Ascending aorta (tissue), 2 donors: ENCODE results near the gene XPC. TPM values are rescaled to one million over a fixed set of nuclear protein-coding genes. Genes with fewer than 3 reads are reported as not detected.
"Not testable (repeated sequence)": the region's sequence is repeated elsewhere in the genome, so short reads cannot be mapped to it uniquely, and the experiment has no call there.

Experiments
- DNase-seq, 2 donors: peaks; one replicate each; pipeline ENCODE4 v3.0.0-alpha.2; 2019; ENCODE audit warnings: low spot score in 2 of 2
- H3K27ac ChIP-seq, 2 donors: fragments of 200-600 bp; sonication (generic); one replicate each; pipeline ENCODE4 v1.5.1; 2016 to 2017; ENCODE audit warnings: mild to moderate bottlenecking in 1 of 2
- H3K27me3 ChIP-seq: fragments of 200-600 bp; sonication (generic); one replicate; pipeline ENCODE4 v1.5.1; 2017
- H3K36me3 ChIP-seq, 2 donors: fragments of 200-600 bp; sonication (generic); one replicate each; pipeline ENCODE4 v1.5.1; 2016
- H3K4me1 ChIP-seq, 2 donors: fragments of 200-600 bp; sonication (generic); one replicate each; pipeline ENCODE4 v1.5.1; 2016 to 2017; ENCODE audit warnings: mild to moderate bottlenecking in 1 of 2
- H3K4me3 ChIP-seq, 2 donors: fragments of 200-600 bp; sonication (generic); one replicate each; pipeline ENCODE4 v1.5.1; 2016 to 2017; ENCODE audit warnings: mild to moderate bottlenecking in 1 of 2
- H3K9me3 ChIP-seq, 2 donors: fragments of 200-600 bp; sonication (generic); one replicate each; pipeline ENCODE4 v1.5.1; 2016
- CTCF ChIP-seq, 3 experiments: fragments of 200-600 bp in 2 of 3; fragments of 450-650 bp in 1 of 3; sonication (generic) in 2 of 3; IDR thresholded peaks; one replicate each; pipeline ENCODE4 v1.5.1; 2016 to 2019; ENCODE audit warnings: antibody characterized with exemption in 3 of 3, mild to moderate bottlenecking in 1 of 3, moderate library complexity in 1 of 3
- intact Hi-C: fragments of 100-400 bp; cut with DNase I; formaldehyde crosslinking; loops from one replicate; pipeline ENCODE4 v1.15.1; 2023
- total RNA-seq: library from RNA; depleted of rRNA; stranded (reverse); fragments of >200 nt; gene quantifications from one replicate; pipeline ENCODE4 v1.1.0, GENCODE V29; 2016

XPC gene
- total RNA-seq, 1 donor from 2014 or later: 48.9 TPM

GRCh38 chr3:14113965-14114635 is 64.3 kb downstream of the XPC start:
- DNase-seq: no peak
- H3K4me1 ChIP-seq: no peaks in the 10 kb centered on the region
- no peak for TF ChIP-seq CTCF (IDR thresholded peaks at IDR 0.05)
- H3K36me3 ChIP-seq: peaks cover 31 to 48% of the 10 kb centered on the region in 2 donors
- intact Hi-C loops: no loop called here
- no peak overlapping the region for H3K27ac ChIP-seq
- no peaks in the 10 kb centered on the region for H3K9me3 ChIP-seq
- H3K4me3 ChIP-seq: no peak overlapping the region
- no peaks in the 10 kb centered on the region for H3K27me3 ChIP-seq

GRCh38 chr3:14110699-14111098 is 67.7 kb downstream of the XPC start:
- H3K36me3 ChIP-seq: peaks cover 28 to 42% of the 10 kb centered on the region in 2 donors

GRCh38 chr3:14109821-14110220 is 68.6 kb downstream of the XPC start:
- intact Hi-C loops, H3K27ac ChIP-seq, H3K27me3 ChIP-seq, H3K4me1 ChIP-seq, DNase-seq, H3K4me3 ChIP-seq, H3K9me3 ChIP-seq: not testable (repeated sequence)
- peaks cover 23 to 33% of the 10 kb centered on the region in 2 donors for H3K36me3 ChIP-seq

More at GRCh38 chr3:14110699-14111098, 67.7 kb downstream of the XPC start:
- no peak for DNase-seq
- H3K27me3 ChIP-seq: no peaks in the 10 kb centered on the region
- no peak overlapping the region for H3K4me3 ChIP-seq
- no peak overlapping the region for H3K27ac ChIP-seq
- no peak for TF ChIP-seq CTCF (IDR thresholded peaks at IDR 0.05)
- intact Hi-C loops: no loop called here
- H3K4me1 ChIP-seq: no peaks in the 10 kb centered on the region
- no peaks in the 10 kb centered on the region for H3K9me3 ChIP-seq

- no peak for TF ChIP-seq CTCF (IDR thresholded peaks at IDR 0.05)
- intact Hi-C loops: no loop called here
- Histone ChIP-seq H3K4me3 (no peak overlapping the region), H3K27me3 (no peaks in the 10 kb centered on the region), H3K4me1 (no peaks in the 10 kb centered on the region), H3K36me3 (no peaks in the 10 kb centered on the region), H3K9me3 (peaks cover 0 to 4% of the 10 kb centered on the region in 2 donors), H3K27ac (no peak overlapping the region)
- DNase-seq: no peak
Measured at GRCh38 chr3:14097616-14098391, 80.6 kb downstream of the XPC start.

- Histone ChIP-seq H3K4me3 (no peak overlapping the region), H3K27ac (no peak overlapping the region), H3K27me3 (no peaks in the 10 kb centered on the region), H3K4me1 (no peaks in the 10 kb centered on the region), H3K36me3 (no peaks in the 10 kb centered on the region), H3K9me3 (peaks cover 0 to 4% of the 10 kb centered on the region in 2 donors)
- intact Hi-C loops: no loop called here
- TF ChIP-seq CTCF (IDR thresholded peaks at IDR 0.05): no peak
- no peak for DNase-seq
Measured at GRCh38 chr3:14096742-14097141, 81.7 kb downstream of the XPC start.

Other genes starting within 250 kb of the XPC start
- gene CHCHD4, start 53.7 kb downstream of the XPC start, total RNA-seq: 1.9 TPM
- gene TMEM43, start 53.5 kb downstream of the XPC start, total RNA-seq: 166 TPM
- gene LSM3, start 216 bp upstream of the XPC start, total RNA-seq: 3.9 TPM
- gene SLC6A6, start 224.0 kb upstream of the XPC start, total RNA-seq: 78.1 TPM